ENCODE measurements around the gene MYCBPAP.

DNA sequence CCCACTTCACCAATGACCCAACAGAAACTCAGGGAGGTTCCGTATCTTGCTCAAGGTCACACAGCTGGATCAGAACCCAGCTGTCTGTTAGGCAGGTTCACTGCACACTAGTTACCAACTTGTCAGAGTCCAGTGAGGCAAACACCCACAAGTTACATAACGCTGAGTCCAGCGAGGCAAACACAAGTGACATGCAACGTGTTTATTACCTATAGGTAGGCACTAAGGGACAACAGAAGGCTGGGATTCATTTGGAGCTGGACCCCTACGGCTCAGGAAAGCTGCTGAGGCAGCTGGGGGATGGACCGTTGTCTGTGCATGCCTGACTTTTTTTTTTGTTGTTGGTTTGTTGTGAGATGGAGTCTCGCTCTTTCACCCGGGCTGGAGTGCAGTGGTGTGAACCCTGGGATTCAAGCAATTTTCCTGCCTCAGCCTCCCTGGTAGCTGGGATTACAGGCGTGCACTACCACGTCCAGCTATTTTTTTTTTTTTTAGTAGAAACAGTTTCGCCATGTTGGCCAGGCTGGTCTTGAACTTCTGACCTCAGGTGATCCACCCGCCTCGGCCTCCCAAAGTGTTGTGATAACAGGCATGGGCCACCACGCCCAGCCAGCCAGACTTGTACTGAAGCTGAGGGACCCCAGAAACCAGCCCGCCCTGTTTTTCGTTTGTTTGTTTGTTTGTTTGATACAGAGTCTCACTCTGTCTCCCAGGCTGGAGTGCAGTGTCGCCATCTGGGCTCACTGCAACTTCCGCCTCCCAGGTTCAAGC is 31.5 kb upstream of the MYCBPAP start:
- TF ChIP-seq EZH2 (IDR thresholded peaks at IDR 0.05; ENCODE audit: insufficient read depth, poor library complexity, severe bottlenecking), result no peak
- TF ChIP-seq EZH2phosphoT487 (IDR thresholded peaks at IDR 0.05; ENCODE audit: insufficient read depth, low read depth), result no peak
